Lower leg skin (tissue), 4 donors: ENCODE measurements around the gene MED7. TPM values are rescaled to one million over a fixed set of nuclear protein-coding genes. Genes with fewer than 3 reads are reported as not detected.

Source experiments
- DNase-seq, 2 donors: peaks; one replicate each; pipeline ENCODE4 v3.0.0-alpha.2; 2019; ENCODE audit warnings: low spot score in 2 of 2
- H3K4me3 ChIP-seq: fragments of 200-600 bp; sonication (generic); 2 replicates; pipeline ENCODE4 v1.5.1; 2017; ENCODE audit warnings: mild to moderate bottlenecking, low read depth; ENCODE audit not compliant: poor library complexity, severe bottlenecking
- CTCF ChIP-seq, 3 donors: fragments of 450-650 bp; IDR thresholded peaks; one replicate each; pipeline ENCODE4 v1.5.1; 2016; ENCODE audit warnings: antibody characterized with exemption in 3 of 3, mild to moderate bottlenecking in 3 of 3, moderate library complexity in 2 of 3
- POLR2A ChIP-seq, 2 donors: fragments of 450-650 bp; IDR thresholded peaks; one replicate each; pipeline ENCODE4 v1.6.1; 2016 to 2017; ENCODE audit warnings: antibody characterized with exemption in 2 of 2, mild to moderate bottlenecking in 1 of 2, moderate library complexity in 1 of 2
- WGBS, 2 donors: methylation state at CpG; one replicate each; pipeline ENCODE4 v1.1.5; 2018; 5-methylcytosine and 5-hydroxymethylcytosine counted together
- intact Hi-C: fragments of 100-400 bp; cut with DNase I; formaldehyde crosslinking; loops from one replicate; pipeline ENCODE4 v1.15.0; 2023; ENCODE audit warnings: low total_unique reads
- total RNA-seq, 4 donors: library from RNA; depleted of rRNA; stranded (reverse); fragments of >200 nt; gene quantifications; one replicate each; pipeline ENCODE4 v1.1.0, GENCODE V29; 2016

MED7 gene
- total RNA-seq, 4 donors from 2014 or later: 6.2 to 11.2 (median 8.4) TPM

GRCh38 chr5:157120102-157120501 lies 22.6 kb downstream of the MED7 start:
- no peak overlapping the region for H3K4me3 ChIP-seq
- 89 to 100% methylated on average over 1 of the region's 1 CpG for WGBS, 2 donors
- peak in 1 of 2 donors; percentile 57 for DNase-seq
- intact Hi-C loops: no loop called here
- no peak for TF ChIP-seq CTCF (IDR thresholded peaks at IDR 0.05)
- no peak for TF ChIP-seq POLR2A (IDR thresholded peaks at IDR 0.05)

DNA sequence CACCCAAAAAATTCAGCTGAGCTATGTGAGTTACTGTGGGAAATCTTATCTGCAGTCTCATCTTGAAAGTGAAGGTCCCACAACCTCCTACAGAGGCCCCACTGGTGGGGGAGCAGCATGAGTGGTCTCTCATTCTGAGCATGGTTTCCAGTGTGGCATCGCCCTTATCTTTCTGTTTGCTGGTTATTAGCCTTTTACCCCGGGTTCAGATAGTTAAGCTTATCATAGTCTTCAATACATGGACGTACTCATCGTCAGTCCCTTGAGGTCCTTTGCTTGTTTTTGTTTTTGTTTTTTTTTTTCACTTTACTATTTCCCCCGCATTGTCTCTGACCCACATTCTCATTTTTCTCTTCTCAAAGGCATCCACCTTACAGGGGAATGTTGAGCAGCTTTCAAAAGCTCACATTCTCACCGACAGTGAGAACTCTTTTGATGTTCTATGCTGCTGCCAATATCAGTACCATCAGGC lies 26.1 kb downstream of the MED7 start:
- intact Hi-C loops: no loop called here
- DNase-seq: peak in 1 of 2 donors; percentile 7
- H3K4me3 ChIP-seq: no peak overlapping the region
- WGBS, 2 donors: 70 to 73% methylated on average over 6 of the region's 6 CpGs
- TF ChIP-seq CTCF (IDR thresholded peaks at IDR 0.05): no peak
- no peak for TF ChIP-seq POLR2A (IDR thresholded peaks at IDR 0.05)

DNA sequence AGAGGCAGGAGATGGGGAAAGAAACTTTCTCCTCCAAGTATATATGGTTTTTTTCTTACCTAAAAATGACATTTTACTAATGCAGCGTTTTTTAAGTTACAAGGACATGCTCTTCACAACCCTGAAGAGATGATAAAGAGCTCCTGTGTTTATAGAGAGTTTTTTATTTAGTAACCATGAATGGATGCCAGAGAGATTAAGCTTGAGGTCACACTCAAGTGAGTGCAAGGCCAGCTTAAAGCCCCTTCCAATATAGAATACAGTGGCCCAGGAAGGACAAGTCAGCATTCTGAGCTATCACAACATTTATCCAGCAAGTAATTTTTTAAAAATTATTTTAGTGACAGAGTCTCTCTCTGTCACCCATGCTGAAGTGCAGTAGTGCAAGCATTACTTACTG lies 27.2 kb downstream of the MED7 start:
- intact Hi-C loops: no loop called here
- 59 to 70% methylated on average over 1 of the region's 1 CpG for WGBS, 2 donors
- DNase-seq: no peak
- TF ChIP-seq POLR2A (IDR thresholded peaks at IDR 0.05): no peak
- TF ChIP-seq CTCF (IDR thresholded peaks at IDR 0.05): no peak
- H3K4me3 ChIP-seq: no peak overlapping the region

DNA sequence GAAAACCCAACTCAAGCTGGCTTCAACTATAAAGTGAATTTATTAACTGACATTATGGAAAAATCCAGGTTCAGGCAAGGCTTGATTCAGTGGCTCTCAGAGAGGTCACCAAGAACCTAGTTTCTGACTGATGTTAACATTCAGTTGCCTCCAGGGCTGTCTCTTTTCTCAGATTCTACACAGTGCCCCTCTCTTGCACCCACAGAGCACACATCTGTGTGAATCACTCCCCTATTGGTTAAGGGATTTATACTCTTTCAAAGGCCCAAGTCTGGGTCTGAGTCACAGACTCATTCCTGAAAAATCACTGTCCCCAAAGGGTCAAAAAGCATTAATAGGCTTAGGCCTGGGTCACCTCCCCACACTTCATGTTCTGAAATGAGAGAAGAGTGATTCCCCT lies 27.7 kb downstream of the MED7 start:
- intact Hi-C loops: no loop called here
- no peak for DNase-seq
- TF ChIP-seq CTCF (IDR thresholded peaks at IDR 0.05) (no peak), POLR2A (IDR thresholded peaks at IDR 0.05) (no peak)
- no peak overlapping the region for H3K4me3 ChIP-seq

GRCh38 chr5:157113002-157113401 lies 29.7 kb downstream of the MED7 start:
- DNase-seq: peak in 1 of 2 donors; percentile 3
- no peak overlapping the region for H3K4me3 ChIP-seq
- TF ChIP-seq CTCF (IDR thresholded peaks at IDR 0.05) (no peak), POLR2A (IDR thresholded peaks at IDR 0.05) (no peak)
- WGBS, 2 donors: 57 to 64% methylated on average over 5 of the region's 5 CpGs
- intact Hi-C loops: no loop called here

- no peak overlapping the region for H3K4me3 ChIP-seq
- intact Hi-C loops: no loop called here
- WGBS, 2 donors: 58 to 70% methylated on average over 1 of the region's 1 CpG
- peak in 1 of 2 donors; percentile 21 for DNase-seq
- TF ChIP-seq CTCF (IDR thresholded peaks at IDR 0.05): no peak
- TF ChIP-seq POLR2A (IDR thresholded peaks at IDR 0.05): no peak
Measured at GRCh38 chr5:157109744-157110143, 32.9 kb downstream of the MED7 start.
